Lower leg skin (tissue), 3 donors: ENCODE results near the gene PDZD7.

Experiments
- POLR2A ChIP-seq, 2 donors: fragments of 450-650 bp; IDR thresholded peaks; one replicate each; pipeline ENCODE4 v1.6.1; 2016 to 2017; ENCODE audit warnings: antibody characterized with exemption in 2 of 2, mild to moderate bottlenecking in 1 of 2, moderate library complexity in 1 of 2
- TF ChIP-seq, protein P1 (sequence below), 3 donors: fragments of 450-650 bp; IDR thresholded peaks; one replicate each; pipeline ENCODE4 v1.5.1; 2016; ENCODE audit warnings: antibody characterized with exemption in 3 of 3, mild to moderate bottlenecking in 3 of 3, moderate library complexity in 2 of 3

DNA sequence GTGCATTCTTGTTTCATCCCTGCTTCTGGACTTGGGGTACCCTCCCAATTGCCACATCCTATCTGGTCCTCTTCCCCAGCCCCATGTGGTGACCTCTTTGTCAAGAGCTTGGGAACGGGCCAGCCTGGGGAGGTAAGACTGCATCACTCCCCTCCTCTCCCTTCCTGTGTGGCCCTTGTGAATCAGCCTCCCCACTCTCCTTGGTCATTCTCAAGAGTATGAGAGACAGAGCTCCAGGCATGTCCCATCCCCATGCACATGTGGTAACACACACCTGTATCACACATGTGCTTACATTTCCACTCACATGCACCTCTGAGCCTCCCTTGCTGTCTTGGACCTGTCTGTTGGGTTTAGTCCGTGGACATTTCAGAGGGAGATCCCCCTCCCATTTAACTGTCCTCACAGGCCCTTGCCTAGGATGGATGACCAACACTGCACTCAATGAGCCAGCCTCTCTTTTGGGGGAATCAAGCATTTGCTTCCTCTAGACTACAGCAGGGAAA, 46.2 kb downstream of the PDZD7 start:
- no peak for TF ChIP-seq POLR2A (IDR thresholded peaks at IDR 0.05)
- TF ChIP-seq, protein P1, sequence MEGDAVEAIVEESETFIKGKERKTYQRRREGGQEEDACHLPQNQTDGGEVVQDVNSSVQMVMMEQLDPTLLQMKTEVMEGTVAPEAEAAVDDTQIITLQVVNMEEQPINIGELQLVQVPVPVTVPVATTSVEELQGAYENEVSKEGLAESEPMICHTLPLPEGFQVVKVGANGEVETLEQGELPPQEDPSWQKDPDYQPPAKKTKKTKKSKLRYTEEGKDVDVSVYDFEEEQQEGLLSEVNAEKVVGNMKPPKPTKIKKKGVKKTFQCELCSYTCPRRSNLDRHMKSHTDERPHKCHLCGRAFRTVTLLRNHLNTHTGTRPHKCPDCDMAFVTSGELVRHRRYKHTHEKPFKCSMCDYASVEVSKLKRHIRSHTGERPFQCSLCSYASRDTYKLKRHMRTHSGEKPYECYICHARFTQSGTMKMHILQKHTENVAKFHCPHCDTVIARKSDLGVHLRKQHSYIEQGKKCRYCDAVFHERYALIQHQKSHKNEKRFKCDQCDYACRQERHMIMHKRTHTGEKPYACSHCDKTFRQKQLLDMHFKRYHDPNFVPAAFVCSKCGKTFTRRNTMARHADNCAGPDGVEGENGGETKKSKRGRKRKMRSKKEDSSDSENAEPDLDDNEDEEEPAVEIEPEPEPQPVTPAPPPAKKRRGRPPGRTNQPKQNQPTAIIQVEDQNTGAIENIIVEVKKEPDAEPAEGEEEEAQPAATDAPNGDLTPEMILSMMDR (IDR thresholded peaks at IDR 0.05): no peak
